GM18867 (cell line): ENCODE measurements around the gene RABL2B.

Experiments
- ATAC-seq: cut with Tn5 transposase; IDR thresholded peaks from one replicate; pipeline ENCODE4 v1.9.1; 2021; ENCODE audit warnings: mild to moderate bottlenecking, moderate library complexity; ENCODE audit not compliant: unreplicated experiment

RABL2B gene

DNA sequence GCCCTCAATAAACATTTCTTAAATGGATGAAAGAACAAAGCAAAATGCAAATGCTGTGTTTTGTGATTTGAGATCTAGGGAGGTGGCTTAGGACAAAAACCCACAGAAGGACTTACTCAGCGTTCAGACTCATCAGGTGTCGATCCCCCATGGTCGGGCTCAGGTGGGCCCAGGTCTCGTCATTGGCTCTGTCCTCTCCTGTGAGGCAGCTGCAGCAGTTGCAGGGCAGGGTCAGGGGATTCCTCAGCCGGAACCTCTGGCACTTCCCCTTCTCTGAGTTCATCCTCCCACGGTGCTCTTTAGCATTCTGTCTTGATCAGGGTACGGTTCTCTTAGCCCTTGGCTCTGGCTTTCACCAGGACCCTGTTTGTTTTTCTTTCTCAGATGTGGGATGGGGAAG lies 59.4 kb downstream of the RABL2B start:
- ATAC-seq = no peak

- no peak for ATAC-seq
Observed at GRCh38 chr22:50722716-50723428, 60.6 kb downstream of the RABL2B start.

DNA sequence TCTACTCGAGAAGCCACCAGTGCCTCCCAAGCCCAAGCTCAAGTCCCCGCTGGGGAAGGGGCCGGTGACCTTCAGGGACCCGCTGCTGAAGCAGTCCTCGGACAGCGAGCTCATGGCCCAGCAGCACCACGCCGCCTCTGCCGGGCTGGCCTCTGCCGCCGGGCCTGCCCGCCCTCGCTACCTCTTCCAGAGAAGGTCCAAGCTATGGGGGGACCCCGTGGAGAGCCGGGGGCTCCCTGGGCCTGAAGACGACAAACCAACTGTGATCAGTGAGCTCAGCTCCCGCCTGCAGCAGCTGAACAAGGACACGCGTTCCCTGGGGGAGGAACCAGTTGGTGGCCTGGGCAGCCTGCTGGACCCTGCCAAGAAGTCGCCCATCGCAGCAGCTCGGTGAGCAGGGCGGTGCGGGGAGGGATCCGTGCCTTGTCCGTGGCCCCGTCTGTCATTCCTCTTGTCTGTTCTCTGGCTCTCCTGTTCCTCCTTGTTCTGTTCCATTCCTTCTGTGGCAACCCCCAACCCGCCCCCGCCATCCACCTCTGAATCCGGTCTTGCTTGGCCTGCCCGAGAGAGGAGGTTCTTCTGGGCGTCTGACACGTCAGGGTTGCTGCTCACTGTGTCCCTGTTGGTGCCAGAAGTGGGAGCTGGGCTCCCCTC lies 61.3 kb downstream of the RABL2B start:
- ATAC-seq = no peak

GRCh38 chr22:50721257-50721844 lies 62.1 kb downstream of the RABL2B start:
- ATAC-seq = no peak

DNA sequence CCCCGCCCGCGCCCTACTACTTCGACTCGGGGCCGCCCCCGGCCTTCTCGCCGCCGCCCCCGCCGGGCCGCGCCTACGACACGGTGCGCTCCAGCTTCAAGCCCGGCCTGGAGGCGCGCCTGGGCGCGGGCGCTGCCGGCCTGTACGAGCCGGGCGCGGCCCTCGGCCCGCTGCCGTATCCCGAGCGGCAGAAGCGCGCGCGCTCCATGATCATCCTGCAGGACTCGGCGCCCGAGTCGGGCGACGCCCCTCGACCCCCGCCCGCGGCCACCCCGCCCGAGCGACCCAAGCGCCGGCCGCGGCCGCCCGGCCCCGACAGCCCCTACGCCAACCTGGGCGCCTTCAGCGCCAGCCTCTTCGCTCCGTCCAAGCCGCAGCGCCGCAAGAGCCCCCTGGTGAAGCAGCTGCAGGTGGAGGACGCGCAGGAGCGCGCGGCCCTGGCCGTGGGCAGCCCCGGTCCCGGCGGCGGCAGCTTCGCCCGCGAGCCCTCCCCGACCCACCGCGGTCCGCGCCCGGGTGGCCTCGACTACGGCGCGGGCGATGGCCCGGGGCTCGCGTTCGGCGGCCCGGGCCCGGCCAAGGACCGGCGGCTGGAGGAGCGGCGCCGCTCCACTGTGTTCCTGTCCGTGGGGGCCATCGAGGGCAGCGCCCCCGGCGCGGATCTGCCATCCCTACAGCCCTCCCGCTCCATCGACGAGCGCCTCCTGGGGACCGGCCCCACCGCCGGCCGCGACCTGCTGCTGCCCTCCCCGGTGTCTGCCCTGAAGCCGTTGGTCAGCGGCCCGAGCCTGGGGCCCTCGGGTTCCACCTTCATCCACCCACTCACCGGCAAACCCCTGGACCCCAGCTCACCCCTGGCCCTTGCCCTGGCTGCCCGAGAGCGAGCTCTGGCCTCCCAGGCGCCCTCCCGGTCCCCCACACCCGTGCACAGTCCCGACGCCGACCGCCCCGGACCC lies 62.9 kb downstream of the RABL2B start:
- ATAC-seq = no peak

DNA sequence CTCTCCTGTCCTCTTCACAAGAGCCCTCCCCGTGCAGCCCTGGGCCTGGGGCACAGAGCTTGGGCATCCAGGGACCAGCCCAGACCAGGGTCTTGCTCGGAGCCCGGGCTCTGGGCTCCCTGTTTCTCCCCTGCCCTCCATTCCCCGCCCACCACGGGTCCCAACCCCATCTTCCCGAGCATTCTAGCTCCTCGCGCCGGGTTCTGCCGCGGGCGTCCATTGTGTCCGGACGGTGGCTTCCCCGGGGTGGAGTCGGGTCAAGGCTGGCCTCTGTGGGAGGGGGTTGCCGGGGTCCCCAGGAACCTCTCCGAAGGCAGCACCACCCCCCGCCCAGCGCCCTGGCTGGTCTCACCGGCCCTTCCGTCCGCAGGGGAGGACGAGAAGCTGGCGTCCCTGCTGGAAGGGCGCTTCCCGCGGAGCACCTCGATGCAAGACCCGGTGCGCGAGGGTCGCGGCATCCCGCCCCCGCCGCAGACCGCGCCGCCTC lies 63.6 kb downstream of the RABL2B start:
- ATAC-seq = no peak

DNA sequence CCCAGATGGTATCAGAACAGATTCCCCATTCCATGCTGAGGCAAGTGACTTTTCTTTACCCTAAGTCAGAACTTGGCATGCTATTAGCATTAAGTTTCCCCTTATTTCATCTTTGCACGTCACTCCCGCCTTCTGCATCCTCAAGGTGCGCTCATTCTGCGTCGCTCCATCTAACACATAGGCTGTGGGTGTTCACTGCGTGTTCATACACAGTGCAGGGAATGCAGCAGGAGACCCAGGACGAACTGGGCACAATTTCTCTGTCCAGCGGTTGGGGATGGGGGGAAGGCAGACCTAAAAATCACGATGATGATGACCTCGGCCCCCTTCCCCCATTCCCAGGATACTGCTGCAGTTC lies 65.1 kb downstream of the RABL2B start:
- no peak for ATAC-seq

DNA sequence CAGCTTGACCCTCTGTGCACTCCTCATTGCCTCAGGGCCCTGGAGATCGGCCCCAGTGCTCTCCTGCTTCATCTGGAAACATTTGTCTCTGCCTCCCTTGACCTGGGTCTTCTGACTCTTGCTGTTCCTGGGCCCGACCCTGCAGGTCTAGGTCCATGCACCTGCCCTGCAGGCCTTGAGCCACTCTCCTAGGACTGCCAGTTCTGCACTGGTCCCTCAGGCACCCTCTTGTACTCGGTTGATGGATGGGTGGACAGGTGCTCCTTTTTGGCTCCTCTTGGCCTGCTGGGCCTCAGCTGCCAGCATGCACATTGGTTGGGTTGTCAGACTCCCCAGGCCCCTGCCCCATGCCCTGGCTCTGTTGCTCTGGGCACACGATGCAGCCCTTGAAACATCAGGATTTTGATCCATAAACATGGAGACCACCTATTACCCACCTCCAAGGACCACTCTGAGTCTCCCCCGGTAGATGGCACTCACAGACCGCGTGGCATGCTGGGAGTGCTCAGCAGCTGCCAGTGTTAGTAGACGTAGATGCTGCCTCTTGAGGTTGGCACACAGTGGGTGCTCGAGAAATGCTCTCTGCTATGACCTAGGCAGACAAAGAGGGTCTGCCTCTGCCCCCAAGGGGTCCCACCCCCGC lies 65.6 kb downstream of the RABL2B start:
- ATAC-seq = no peak
